HG02798 (cell line): Measurements from ENCODE around the gene CD83.

Source experiments
- ATAC-seq: cut with Tn5 transposase; IDR thresholded peaks from one replicate; pipeline ENCODE4 v1.9.1; 2021; ENCODE audit warnings: mild to moderate bottlenecking; ENCODE audit not compliant: unreplicated experiment, poor library complexity

CD83 gene

DNA sequence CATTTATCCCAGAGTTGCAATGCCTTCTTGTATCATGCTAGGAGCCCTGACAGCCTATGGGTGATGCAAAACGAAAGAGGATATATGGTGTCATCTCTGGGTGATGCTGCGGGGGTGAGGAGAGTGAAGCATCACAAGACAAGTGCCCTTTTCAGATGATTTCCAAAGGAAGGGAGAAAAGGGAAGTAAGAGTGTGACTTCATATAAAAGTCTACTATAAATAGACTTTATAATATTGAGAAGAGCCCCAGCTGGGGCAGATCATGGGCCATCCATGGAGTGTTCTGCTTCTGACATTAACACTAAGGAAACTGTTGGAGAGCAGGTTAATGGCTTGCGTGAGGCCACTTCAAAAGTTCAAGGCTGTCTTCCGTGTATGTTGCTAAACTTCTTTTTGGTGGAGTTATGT lies 4.4 kb downstream of the CD83 start:
- ATAC-seq, result peak; percentile 62

DNA sequence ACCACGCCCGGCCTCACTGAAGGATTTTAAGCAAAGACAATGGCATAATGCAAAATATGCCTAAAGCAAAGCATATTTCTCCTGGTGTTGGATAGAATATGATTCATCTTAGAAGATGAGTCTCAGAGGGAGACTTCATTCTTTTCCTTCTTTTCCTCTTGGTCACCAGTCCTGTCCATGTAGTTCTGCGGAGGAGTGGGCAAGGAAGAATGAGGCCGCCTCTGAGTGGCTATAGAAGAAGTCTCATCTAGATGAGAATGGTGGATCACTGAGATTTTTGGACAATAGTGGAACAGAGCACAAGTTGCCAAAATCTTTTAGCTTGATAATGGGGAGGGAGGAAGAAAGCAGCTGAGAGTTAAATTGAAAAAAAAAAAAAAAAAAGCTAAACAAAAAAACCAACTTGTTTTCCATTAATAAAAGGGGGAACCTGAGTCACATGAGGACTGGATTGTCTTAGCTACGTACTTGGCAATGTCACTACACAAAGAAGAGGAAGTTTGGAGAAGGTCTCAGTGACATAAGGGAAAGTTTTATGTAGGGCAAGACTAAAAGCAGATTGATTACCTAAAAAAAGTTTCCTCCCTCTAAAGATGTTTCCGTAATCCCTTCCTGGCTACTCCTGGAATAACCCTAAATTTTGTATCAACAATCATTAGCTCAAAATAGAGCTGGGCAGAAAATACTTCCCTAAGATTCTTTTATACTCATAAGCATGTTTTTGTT lies 6.0 kb downstream of the CD83 start:
- ATAC-seq, result no peak

GRCh38 chr6:14125346-14125745 lies 7.8 kb downstream of the CD83 start:
- no peak for ATAC-seq

GRCh38 chr6:14126191-14126590 lies 8.6 kb downstream of the CD83 start:
- ATAC-seq, result no peak

DNA sequence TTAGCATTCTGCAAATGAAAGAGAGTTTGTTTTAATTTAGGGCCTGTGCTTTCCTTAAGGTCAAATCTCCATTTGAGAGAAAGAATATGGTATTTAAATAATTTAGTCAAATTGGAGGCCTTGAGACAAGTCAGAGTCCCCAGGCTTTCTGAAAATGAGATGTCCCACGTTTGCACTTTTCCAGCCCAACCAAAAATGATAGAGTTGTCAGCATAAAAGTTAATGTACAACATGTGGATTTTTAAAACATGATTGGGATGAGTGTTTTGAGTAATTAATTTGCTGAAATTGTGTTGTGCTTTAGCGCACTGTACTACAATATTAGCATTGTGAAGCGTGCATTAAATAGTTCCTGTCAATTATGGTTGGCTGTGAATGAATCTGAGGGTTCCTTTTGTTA lies 10.0 kb downstream of the CD83 start:
- ATAC-seq, result no peak

- ATAC-seq, result no peak
Measured at GRCh38 chr6:14128012-14128411, 10.4 kb downstream of the CD83 start.

DNA sequence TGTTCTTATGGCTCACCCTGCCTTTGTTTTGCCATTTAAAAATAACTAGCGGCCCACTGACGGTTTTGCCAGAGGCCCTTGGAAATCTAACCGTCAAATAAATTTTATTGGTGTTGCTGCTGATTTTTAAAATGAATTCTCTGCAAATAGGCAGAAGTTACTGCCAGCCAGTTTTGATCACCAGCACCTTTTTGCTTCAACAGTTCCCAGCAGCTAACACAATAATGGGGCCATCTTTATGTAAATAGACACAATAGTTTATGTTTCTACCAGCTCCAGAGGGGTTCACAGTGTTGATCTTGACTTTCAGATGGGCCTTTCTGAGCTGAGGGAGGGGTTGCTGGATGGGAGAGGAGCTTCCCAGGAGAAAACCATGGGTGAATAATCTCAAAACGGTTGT lies 11.2 kb downstream of the CD83 start:
- ATAC-seq, result no peak

- ATAC-seq, result no peak
Measured at GRCh38 chr6:14129575-14129974, 12.0 kb downstream of the CD83 start.

DNA sequence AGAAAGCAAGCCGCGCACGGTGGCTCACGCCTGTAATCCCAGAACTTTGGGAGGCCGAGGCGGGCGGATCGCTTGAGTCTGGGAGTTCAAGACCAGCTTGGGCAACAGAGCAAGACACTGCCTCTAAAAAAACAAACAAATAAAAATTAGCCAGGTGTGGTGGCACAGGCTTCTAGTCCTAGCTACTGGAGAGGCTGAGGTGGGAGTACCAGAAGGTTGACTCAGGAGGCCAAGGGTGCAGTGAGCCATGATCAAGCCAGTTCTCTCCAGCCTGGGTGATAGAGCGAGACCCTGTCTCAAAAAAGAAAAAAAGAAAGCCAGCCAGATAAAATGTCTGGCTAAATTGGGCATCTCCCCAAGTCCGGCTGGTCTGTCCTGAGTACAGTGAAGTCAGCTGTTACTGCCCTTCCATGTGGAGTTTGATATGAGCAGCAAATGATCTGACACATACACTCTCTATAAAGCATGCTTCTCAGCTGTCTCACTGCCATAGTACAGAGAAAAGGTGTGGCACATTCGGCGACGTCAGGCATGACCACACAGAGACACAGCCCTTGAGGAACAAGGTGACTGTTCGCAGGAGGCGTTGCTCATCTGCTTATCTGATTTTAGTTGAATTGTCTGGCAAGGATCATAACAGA lies 13.0 kb downstream of the CD83 start:
- ATAC-seq, result no peak

GRCh38 chr6:14131579-14131978 lies 14.0 kb downstream of the CD83 start:
- no peak for ATAC-seq

- ATAC-seq, result no peak
Measured at GRCh38 chr6:14132244-14132920, 14.8 kb downstream of the CD83 start.

GRCh38 chr6:14132921-14133275 lies 15.3 kb downstream of the CD83 start:
- no peak for ATAC-seq

DNA sequence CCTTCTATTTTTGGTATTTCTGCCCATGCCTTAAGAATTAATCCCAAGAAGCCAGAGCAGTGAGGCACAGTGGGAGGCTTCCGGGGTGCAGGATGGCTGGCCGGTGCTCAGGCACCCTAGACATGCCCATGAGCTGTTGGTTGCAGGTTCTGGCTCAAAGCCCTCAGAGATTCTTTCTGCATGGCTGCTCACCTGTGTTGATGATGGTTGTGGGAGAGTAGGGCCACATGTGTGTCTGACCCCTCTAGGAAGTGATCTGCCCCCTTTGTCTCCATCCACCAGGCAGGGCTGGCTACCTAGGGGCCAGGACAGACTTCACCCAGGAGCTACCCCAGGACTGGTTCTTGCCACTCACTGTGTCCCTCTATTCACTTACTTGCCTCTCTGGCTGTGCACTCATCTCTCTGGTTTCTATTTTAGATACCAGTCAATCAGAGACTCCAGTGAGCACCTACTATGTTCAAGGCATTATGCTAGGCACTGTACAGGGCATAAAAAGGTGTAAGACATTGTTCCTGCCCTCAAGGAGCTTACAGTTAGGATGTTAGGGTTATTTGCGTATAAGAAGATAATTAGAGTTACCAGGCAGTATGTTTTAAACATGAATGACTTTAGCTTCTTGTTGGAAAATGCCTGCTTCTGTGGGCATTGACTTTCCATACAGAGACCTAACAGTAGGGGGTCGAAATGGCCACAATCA lies 16.8 kb downstream of the CD83 start:
- no peak for ATAC-seq

- ATAC-seq, result no peak
Measured at GRCh38 chr6:14135893-14136539, 18.4 kb downstream of the CD83 start.

GRCh38 chr6:14138701-14139215 lies 21.2 kb downstream of the CD83 start:
- no peak for ATAC-seq

- no peak for ATAC-seq
Measured at GRCh38 chr6:14141351-14142062, 23.9 kb downstream of the CD83 start.

GRCh38 chr6:14142063-14142450 lies 24.5 kb downstream of the CD83 start:
- no peak for ATAC-seq

DNA sequence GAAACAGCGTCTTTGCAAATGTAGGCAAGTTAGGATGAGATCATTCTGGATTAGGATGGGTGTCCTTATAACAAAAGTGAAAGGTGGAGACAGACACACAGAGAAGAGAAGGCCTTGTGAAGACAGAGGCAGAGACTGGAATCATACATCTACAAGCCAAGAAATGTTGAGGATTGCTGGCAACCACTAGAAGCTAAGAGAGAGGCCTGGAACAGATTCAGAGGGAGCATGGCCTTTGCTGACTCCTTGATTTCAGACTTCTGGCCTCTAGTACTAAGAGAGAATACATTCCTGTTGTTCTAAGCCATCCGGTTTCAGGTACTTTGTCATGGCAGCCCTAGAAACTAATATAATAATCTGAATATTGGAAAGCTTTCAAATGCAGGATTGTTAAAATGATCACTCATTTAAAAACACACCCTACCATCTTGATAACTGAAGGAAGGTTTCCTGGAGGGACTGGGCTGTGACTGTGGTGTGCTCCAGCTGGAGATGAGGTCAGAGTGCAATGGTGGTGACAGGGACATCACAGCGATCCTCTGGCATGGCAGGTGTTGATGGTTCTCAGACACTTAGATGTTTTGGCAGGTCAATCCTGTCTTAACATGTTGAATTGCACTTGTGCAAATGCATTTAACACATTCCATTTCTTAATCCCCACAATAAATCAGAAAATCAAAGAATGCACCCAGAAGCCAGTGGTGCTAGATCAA lies 25.1 kb downstream of the CD83 start:
- ATAC-seq, result no peak

- ATAC-seq, result no peak
Measured at GRCh38 chr6:14143305-14143704, 25.7 kb downstream of the CD83 start.
